Mucosa of descending colon (tissue), 3 donors: Measurements from ENCODE around the gene MYO3A. TPM values are rescaled to one million over a fixed set of nuclear protein-coding genes. Genes with fewer than 3 reads are reported as not detected.

Source experiments
- ATAC-seq: fragments of 200-7000 bp; cut with Tn5 transposase; one replicate; pipeline ENCODE4 v1.9.1; 2020; ENCODE audit warnings: mild to moderate bottlenecking, moderate library complexity
- DNase-seq, 3 donors: peaks; one replicate each; pipeline ENCODE4 v3.0.0-alpha.2; 2020
- H3K36me3 ChIP-seq: fragments of 200-600 bp; one replicate; pipeline ENCODE4 v1.8.0; 2021; ENCODE audit warnings: low read depth, mild to moderate bottlenecking
- H3K4me1 ChIP-seq: fragments of 200-600 bp; one replicate; pipeline ENCODE4 v1.8.0; 2021; ENCODE audit warnings: low read depth, mild to moderate bottlenecking
- H3K4me3 ChIP-seq: fragments of 200-600 bp; one replicate; pipeline ENCODE4 v1.8.0; 2021; ENCODE audit warnings: mild to moderate bottlenecking
- H3K9me3 ChIP-seq: fragments of 200-600 bp; one replicate; pipeline ENCODE4 v1.8.0; 2021; ENCODE audit warnings: mild to moderate bottlenecking
- intact Hi-C, 2 donors: fragments of 100-400 bp; cut with DNase I in 1 of 2; cut with micrococcal nuclease in 1 of 2; formaldehyde crosslinking; loops; one replicate each; pipeline versions ENCODE4 v1.11.0 to v1.11.1; 2022; cut with DNase I, micrococcal nuclease
- total RNA-seq, 3 donors: library from RNA; stranded (reverse); fragmentation: NEBNext Ultra II Directional in 2 of 3; extraction: Animal tissue kit (Norgen Biotek cat#: 25700) in 2 of 3; gene quantifications; one replicate each; pipeline versions ENCODE4 v1.2.1 to v1.2.4, GENCODE V29; 2021 to 2023
- TF ChIP-seq, protein P1 (sequence below): fragments of 200-600 bp; IDR thresholded peaks from one replicate; pipeline ENCODE4 v1.8.0; 2022; ENCODE audit warnings: antibody characterized with exemption, mild to moderate bottlenecking
- donor health status: DM: no; HTN: no; CAD: no; lungs with moderate emphysema.
- donor health status: DM: no; HTN: no; CAD: no.
- donor health status: DM: no; HTN: yes; CAD: no.

Gene MYO3A
- total RNA-seq, 3 donors from 2014 or later: 0.12 to 0.29 (median 0.25) TPM

DNA sequence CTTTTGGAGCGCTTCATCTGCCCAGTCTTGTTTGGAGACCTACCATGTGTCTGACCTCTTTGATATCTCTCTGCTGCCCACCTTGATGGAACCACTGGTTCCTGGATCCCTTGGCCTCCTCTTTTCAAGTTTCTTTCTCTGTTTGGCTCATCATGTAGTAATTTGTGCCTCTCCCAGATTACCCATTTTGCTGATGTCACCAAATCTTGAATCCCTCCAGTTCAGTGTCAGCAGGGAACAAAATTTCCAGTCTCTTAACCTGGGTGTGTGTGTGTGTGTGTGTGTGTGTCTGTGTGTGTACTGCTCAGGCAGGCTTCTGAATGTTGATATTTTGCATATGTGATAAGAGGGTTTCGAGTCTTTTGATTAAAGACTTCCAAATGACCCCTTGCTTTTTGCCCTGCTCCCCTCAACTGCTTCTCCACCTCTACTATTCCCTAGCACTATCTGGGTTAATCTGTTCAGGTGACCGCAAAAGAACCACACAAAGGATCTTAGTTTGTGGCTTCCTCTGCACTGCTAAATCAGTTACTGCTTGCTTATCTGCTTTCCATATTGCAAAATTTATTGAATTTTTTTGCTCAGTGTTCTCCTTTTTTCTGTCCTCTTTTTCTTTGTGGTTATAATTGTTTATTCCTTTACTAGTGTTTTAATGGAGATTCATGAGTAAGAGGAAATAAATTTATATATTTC is 25.7 kb downstream of the MYO3A start:
- no peaks in the 10 kb centered on the region for H3K4me1 ChIP-seq
- no peaks in the 10 kb centered on the region for H3K9me3 ChIP-seq
- no peaks in the 10 kb centered on the region for H3K36me3 ChIP-seq
- TF ChIP-seq, protein P1, sequence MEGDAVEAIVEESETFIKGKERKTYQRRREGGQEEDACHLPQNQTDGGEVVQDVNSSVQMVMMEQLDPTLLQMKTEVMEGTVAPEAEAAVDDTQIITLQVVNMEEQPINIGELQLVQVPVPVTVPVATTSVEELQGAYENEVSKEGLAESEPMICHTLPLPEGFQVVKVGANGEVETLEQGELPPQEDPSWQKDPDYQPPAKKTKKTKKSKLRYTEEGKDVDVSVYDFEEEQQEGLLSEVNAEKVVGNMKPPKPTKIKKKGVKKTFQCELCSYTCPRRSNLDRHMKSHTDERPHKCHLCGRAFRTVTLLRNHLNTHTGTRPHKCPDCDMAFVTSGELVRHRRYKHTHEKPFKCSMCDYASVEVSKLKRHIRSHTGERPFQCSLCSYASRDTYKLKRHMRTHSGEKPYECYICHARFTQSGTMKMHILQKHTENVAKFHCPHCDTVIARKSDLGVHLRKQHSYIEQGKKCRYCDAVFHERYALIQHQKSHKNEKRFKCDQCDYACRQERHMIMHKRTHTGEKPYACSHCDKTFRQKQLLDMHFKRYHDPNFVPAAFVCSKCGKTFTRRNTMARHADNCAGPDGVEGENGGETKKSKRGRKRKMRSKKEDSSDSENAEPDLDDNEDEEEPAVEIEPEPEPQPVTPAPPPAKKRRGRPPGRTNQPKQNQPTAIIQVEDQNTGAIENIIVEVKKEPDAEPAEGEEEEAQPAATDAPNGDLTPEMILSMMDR: no peak
- intact Hi-C loops: no loop called here
- ATAC-seq (no peak), DNase-seq (no peak)
- H3K4me3 ChIP-seq: no peak overlapping the region

DNA sequence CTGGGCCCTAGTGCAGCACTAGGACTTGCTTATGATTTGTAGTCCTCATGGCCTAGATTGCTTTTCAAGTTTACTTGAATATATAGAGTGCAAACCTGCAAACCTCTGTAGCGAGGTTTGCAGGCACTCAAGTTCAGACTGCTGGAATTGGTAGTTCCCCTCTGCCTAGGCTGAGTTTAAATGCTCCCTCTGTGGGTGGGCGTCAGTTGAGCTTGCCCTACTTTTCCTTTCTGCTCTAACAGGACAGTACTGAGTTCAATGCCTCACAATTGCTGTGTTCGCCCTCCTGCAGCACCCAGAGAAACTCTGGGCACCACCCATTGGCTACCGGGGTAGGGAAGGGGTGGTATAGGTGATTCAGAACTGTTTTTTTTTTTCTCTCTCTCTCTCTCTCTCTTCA is 31.6 kb downstream of the MYO3A start:
- no peak for ATAC-seq
- TF ChIP-seq, protein P1: no peak
- no peak for DNase-seq
- intact Hi-C loops: no loop called here
- H3K9me3 ChIP-seq: no peaks in the 10 kb centered on the region
- no peaks in the 10 kb centered on the region for H3K36me3 ChIP-seq
- H3K4me1 ChIP-seq: no peaks in the 10 kb centered on the region
- H3K4me3 ChIP-seq: no peak overlapping the region

DNA sequence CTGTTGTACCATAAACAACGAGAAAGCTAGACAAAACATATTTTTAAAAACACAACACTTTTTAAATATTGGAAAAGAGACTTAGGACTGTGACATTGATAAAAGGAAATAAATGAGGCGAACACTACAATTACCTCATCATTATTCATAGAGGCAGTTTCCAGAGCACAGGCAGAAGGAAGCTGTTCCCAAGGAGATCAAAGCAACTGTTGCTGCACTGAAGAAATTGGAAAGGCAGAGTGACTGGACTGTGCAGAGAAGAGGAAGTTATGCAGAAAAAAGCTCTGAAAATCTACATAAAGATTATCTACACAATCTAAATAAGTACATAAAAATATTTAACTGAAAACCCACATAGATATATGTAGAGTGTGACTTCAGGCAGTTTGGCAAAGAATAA is 32.8 kb downstream of the MYO3A start:
- no peaks in the 10 kb centered on the region for H3K9me3 ChIP-seq
- DNase-seq (no peak), ATAC-seq (no peak)
- H3K4me3 ChIP-seq: no peak overlapping the region
- H3K4me1 ChIP-seq: no peaks in the 10 kb centered on the region
- intact Hi-C loops: no loop called here
- TF ChIP-seq, protein P1: no peak
- H3K36me3 ChIP-seq: no peaks in the 10 kb centered on the region

DNA sequence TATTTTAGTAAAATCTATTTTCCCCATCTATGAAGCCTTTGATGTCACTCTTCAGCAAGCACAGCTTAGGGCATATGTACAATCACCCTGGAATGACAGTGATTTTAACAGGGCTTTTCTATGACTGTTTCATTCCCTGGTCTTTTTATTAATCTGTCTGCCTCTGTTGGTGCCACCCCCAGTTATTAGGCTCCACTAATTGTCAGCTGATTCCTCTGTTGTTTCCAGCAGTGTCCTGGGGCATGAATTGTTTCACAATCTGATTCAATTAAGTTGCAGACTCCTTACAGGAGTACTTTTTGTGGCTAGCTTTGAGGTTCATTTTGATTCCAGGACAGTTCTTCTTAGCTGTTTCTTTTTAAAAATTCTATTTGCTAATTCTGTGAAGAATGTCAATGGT is 38.6 kb downstream of the MYO3A start:
- H3K4me1 ChIP-seq: no peaks in the 10 kb centered on the region
- no peaks in the 10 kb centered on the region for H3K9me3 ChIP-seq
- no peaks in the 10 kb centered on the region for H3K36me3 ChIP-seq
- H3K4me3 ChIP-seq: no peak overlapping the region
- intact Hi-C loops: no loop called here
- ATAC-seq (no peak), DNase-seq (no peak)
- TF ChIP-seq, protein P1: no peak

DNA sequence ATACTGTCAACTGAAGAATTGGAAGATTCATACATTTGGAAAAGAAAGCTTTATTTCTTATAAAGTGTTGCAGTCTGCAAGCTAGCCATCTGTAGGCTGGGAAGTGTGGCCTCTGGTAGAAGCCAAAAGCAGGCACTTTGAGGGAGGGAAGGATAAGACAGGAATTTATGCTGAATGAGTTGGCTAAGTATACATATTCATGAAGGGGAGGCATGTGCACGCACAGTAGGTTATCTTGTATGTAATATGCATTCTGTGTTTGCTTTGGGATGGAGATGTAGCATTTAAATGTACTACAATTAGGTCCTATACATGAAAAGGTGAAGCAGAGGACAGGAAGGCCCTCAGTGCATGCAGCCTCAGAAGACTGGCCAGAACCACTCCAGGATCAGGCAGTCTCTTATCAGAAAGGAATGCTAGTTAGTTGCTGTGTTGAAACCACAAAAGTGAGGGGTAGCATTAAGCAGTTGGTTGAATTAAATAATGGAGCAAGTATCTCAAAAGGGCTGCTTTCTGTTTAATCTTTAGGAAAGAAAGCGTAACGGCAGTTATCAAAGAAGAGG is 40.9 kb downstream of the MYO3A start:
- Histone ChIP-seq H3K9me3 (no peaks in the 10 kb centered on the region), H3K4me3 (no peak overlapping the region), H3K4me1 (no peaks in the 10 kb centered on the region), H3K36me3 (no peaks in the 10 kb centered on the region)
- no peak for ATAC-seq
- intact Hi-C loops: no loop called here
- TF ChIP-seq, protein P1: no peak
- no peak for DNase-seq
